Stimulated activated CD4-positive, alpha-beta T cell treated with anti-CD3 and anti-CD28 coated beads, TNF-alpha, amount 100 ng/mL, for 4 hours (primary cell): ENCODE results near the gene PPAT.
"Not testable (repeated sequence)": the region's sequence is repeated elsewhere in the genome, so short reads cannot be mapped to it uniquely, and the experiment has no call there.

Experiments
- DNase-seq, 3 experiments: peaks; one replicate each; pipeline ENCODE4 v3.0.0-alpha.2; 2020; ENCODE audit warnings: low read depth in 3 of 3

Gene PPAT

DNA sequence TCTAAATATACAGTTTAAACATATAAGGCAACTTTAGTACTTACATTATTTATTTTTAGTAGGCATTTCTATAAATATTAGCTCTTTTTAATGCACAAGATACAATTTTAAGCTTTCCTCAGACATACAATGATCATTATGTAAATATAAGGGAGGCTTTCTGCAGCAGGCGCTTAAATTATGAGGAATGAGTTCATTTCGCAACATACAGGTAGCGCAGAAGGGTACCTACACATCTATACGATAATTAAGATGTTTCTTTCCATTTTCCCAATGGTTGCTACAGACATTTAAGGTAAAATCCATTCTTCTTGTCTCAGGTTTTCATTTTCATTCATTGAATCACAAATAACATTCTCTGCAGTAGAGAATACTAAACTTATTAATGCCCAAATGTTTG, 49.3 kb downstream of the PPAT start:
- no peak for DNase-seq

DNA sequence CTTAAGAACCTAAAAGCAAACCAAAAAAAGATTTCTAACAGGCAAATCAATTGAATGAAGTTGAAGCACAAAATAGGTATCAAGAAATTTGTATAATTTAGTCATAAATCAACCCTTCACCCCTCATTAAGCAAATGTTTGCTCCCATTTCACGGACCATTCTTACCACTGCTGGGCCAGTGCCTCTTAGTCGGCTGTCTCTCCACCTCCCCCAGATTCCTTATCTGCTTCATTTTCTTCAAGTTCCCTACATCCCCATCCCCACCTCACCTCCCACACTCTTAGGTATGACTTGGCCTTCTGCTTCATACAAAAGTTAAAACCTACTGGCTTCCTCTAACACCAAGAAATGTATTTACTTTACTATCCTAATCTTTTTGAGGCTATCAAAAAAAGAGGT, 60.0 kb downstream of the PPAT start:
- no peak for DNase-seq

DNA sequence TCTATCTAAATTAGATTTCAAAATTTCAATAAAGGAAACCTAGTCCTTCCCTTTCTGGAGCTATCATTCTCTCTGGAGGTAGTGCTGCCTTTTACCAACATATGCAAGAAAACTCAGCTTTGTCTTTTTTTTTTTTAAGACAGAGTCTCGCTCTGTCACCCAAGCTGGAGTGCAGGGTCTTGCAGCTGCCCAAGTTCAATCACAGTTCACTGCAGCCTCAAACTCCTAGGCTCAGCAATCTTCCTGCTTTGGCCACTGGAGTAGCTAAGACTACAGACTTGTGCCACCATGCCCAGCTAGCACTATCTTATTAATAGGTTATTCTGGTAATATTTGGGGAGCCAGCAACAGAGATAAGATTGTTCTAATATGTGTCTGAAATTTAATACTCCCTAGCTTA, 60.5 kb downstream of the PPAT start:
- DNase-seq: no peak

DNA sequence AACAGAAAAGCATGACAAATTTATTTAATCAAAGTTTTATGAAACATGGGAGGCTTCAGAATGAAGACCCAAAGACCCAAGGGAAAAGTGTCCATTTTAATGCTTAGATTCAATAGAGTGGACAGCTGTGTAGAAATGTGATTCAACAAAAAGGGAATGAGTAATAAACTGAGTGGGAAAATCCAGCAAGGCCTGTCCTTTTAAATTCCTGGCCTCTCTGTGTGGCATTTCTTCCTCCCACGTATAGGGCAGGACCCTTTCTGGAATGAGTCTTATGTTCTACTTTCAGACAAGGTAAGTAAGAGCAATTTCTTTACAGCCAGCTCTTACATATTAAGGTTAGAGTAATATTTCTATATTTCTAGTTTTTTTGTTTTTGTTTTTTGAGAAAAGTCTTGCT, 62.6 kb downstream of the PPAT start:
- DNase-seq: no peak

DNA sequence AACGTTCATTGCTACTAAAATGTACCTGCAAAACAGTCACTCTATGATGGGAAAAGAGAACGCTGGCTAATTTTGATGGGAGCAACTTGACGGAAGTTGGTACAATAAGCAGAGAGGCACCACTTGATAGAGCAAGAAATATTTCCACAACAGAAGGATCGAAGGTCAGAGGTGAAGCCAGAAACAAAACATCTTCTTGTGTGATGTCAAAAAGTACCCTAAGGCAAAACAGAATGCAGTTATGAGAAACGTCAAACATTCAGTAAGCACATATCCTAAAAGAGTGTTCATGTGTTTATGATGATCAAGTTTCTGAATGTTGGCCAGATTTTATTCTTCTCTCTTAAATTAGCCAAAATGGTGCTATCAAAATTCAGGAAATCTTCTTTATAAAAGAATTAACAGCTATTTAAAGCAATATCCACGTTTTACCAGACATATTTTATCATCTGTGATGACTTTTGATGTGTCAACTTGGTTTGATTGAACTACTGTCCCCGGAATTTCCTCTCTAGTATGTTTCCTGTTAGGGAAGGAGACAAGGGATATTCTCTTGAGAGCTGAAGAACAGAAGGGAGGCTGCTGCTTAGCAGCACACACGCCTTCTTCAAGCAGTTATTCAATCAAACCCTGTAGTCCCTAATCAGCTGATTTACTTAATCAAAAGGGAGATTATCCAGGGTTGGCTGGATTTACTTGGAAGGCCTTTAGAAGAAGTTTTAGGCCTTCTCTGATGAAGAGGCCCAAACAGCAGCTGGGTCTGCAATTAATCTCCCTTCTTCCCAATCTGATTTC, 63.8 kb downstream of the PPAT start:
- DNase-seq: no peak

DNA sequence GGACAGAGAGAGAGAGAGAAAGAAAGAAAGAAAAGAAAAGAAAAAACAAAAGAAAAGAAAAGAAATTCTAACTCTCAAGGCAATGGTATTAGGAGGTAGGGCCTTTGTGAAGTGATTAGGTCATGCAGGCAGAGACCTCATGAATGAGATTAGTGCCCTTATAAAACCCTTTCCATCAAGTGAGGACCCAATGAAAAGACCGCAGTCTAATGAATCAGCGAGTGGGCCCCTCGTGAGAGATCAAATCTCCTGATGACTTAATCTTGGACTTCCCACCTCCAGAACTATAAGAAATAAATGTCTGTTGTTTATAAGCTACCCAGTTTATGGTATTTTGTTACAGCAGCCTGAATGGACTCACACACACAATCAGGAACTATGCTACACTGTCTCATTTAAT, 65.0 kb downstream of the PPAT start:
- no peak for DNase-seq

DNA sequence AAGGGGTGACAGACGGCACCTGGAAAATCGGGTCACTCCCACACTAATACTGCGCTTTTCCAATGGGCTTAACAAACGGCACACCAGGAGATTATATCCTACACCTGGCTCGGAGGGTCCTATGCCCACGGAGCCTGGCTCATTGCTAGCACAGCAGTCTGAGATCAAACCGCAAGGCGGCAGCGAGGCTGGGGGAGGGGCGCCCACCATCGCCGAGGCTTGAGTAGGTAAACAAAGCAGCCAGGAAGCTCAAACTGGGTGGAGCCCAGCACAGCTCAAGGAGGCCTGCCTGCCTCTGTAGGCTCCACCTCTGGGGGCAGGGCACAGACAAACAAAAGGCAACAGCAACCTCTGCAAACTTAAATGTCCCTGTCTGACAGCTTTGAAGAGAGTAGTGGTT, 72.4 kb downstream of the PPAT start:
- DNase-seq: not testable (repeated sequence)

- DNase-seq: no peak
Observed at GRCh38 chr4:56360071-56360470, 75.3 kb downstream of the PPAT start.

- no peak for DNase-seq
Observed at GRCh38 chr4:56356650-56357049, 78.8 kb downstream of the PPAT start.

DNA sequence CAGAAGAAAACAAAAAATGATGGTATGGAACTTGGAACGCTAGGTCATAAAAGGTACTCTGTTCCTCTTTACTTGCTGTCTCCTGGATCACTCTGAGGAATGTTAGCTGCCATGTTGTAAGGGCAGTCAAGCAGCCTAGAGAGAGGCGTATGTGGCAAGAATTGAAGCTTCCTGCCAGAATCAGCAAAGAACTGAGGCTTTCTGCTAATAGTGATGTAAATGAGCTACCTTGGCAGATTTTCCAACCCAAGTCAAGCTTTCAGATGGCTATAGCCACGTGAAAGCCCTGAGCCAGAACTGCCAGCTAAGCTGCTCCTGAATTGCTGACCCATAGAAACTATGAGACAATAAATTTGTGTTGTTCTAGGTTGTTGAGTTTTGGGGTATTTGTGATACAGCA, 86.8 kb downstream of the PPAT start:
- DNase-seq: no peak

DNA sequence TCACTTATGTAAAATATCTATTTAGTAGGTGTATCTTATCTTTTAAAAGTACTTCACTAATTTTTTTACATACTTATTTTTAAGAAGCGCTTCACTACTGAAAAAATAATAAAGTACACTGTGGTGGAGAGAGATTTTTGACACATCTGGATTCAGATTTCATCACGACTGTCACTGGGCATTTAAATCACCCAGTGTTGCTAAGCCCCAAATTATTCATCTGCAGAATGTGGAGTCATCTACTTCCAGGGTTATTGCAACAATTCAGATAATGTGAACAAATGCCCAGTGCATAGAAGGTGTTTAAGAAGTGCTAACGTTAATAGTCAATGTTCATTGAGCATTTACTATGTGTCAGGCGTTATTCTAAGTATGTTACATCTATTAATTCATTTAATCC, 90.0 kb downstream of the PPAT start:
- DNase-seq: no peak
